ENCODE results near the gene MAP3K19.

GRCh38 chr2:134933732-134934131, 113.5 kb downstream of the MAP3K19 start:
- no peak for TF ChIP-seq POLR2A (IDR thresholded peaks at IDR 0.05; ENCODE audit: control extremely low read depth in 1 of 2, low read depth in 2 of 2, low read length in 2 of 2)
- TF ChIP-seq CTCF (IDR thresholded peaks at IDR 0.05; ENCODE audit: control extremely low read depth in 1 of 3, insufficient read depth in 1 of 3, low read depth in 1 of 3, low read length in 3 of 3): no peak
- TF ChIP-seq EP300 (IDR thresholded peaks at IDR 0.05; ENCODE audit: borderline replicate concordance in 1 of 2, low read depth in 2 of 2, low read length in 2 of 2): no peak
- TF ChIP-seq NRF1 (IDR thresholded peaks at IDR 0.05; ENCODE audit: low read depth, low read length): no peak
- TF ChIP-seq EZH2 (IDR thresholded peaks at IDR 0.05; ENCODE audit: low read depth, low read length, severe bottlenecking): no peak
- TF ChIP-seq KDM1A (IDR thresholded peaks at IDR 0.05; ENCODE audit: borderline replicate concordance, low read length): no peak

All from H1 (cell line).